HG02884 (cell line): ENCODE measurements around the gene NKAIN4.
"Not testable (repeated sequence)": the region's sequence is repeated elsewhere in the genome, so short reads cannot be mapped to it uniquely, and the experiment has no call there.

Experiments
- ATAC-seq: cut with Tn5 transposase; IDR thresholded peaks from one replicate; pipeline ENCODE4 v1.9.1; 2021; ENCODE audit warnings: mild to moderate bottlenecking, moderate library complexity; ENCODE audit not compliant: unreplicated experiment

The NKAIN4 gene

DNA sequence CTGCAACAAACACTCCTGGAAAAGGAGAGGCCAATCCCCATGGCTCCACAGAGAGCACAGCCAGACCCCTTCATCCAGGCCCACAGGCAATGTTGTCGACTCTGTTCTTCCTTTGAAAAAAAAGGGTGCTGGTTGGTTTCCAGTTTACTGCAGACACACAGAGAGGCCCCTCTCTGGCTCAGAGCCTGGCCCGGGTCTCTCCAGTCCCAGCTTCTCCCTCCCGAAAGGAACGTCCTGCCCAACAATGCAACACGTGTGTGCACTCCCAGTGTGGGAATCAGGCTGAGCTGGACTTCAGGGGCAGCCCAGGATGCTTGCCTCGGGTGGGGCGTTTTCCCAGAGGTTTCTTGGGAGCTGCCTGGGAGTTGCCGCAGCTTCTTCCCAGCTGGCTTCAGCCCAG lies 4.5 kb upstream of the NKAIN4 start:
- ATAC-seq: no peak

DNA sequence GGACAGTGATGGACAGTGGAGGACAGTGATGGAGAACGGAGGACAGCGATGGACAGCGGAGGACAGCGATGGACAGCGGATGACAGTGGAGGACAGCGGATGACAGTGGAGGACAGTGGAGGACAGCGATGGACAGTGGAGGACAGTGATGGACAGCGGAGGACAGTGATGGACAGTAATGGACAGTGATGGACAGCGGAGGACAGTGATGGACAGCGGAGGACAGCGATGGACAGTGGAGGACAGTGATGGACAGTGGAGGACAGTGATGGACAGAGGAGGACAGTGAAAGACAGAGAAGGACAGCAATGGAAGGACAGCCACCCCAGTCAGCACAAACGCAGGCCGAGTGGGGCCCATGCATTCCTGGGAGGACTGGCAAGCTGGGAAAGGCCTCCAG lies 3.4 kb upstream of the NKAIN4 start:
- no peak for ATAC-seq

DNA sequence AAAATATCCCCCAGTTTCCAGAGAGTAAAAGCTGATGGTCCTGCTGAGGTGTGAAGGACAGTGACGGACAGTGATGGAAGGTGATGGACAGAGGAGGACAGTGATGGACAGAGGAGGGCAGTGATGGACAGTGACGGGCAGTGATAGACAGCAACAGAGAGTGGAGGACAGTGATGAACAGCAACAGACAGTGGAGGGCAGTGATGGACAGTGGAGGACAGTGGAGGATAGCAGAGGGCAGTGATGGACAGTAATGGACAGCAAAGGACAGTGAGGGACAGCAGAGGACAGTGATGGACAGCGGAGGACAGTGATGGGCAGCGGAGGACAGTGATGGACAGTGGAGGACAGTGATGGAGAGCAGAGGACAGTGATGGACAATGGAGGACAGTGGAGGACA lies 2.7 kb upstream of the NKAIN4 start:
- no peak for ATAC-seq

DNA sequence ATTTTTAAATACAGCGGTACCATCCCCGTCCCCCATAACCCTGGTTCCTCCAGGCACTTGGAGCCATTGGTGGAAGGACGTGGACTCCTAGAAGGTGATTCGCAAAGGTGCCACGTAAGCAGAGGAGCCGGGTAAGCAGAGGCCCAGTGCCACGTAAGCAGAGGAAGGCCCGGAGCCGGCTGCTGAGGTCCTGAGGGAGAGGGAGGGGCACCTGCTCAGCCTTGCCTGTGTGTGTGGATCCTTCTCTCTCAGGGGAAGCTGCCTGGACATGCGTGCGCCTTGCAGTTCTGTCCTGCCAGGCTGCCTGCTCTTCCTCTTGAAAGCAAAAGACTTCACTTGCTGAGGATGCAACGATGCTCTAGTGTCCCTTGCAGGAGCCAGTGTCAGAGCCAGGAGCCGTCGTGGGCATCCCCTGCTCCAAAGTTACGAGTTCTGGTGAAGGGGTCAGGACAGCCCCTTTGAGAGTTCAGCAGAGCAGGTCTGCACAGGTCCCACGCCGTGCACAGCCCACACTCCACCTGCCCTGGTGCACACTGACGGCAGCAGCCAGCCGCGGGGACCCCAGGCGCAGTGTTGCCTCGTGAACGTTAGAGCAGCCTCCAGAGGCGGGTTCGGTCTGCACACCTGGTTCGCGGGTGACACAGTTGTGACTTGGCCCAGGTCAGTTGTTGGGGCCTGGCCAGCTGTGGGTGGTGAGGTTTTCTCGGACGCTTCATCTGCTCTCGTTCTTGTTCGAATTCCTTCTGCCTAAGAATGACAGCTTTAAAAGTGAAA lies 1.9 kb upstream of the NKAIN4 start:
- ATAC-seq: no peak

DNA sequence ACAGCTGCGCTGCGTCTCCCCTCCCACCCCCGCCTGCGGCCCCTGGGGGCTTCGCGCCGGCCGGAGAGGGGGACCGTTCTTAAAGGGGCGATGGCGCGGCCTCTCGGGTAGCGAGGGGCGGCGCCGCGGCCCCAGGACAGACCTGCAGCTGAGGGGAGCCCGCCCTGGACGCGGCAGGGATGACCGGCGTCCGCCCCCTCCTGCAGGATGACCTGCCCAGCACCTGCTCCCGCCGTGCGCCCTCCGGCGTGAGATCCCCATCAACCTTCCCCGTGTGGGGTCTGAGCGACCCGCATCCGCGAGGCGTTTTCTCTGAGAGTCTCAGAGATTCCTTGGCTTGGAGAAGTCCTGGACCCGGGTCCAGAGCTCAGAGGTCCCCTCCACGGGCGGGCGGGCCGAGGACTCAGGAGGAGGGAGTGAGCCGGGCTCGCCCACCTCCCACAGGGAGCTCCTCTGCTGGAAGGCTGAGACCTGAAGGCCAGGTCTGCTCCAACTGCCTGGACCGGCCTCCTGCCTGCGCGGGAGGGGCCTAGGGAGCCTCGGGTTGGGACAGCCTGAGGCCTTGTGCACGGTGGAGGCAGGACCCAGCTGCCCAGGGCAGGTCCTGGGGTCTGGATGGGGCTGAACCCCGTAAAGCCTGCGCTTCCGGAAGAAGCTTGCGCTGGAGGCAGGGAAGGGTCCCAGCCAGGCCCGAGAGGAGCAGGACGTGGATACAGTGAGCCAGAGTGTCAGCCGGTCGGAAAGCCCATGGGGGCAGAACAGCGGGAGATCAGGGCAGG lies 532 bp upstream of the NKAIN4 start:
- ATAC-seq: no peak

DNA sequence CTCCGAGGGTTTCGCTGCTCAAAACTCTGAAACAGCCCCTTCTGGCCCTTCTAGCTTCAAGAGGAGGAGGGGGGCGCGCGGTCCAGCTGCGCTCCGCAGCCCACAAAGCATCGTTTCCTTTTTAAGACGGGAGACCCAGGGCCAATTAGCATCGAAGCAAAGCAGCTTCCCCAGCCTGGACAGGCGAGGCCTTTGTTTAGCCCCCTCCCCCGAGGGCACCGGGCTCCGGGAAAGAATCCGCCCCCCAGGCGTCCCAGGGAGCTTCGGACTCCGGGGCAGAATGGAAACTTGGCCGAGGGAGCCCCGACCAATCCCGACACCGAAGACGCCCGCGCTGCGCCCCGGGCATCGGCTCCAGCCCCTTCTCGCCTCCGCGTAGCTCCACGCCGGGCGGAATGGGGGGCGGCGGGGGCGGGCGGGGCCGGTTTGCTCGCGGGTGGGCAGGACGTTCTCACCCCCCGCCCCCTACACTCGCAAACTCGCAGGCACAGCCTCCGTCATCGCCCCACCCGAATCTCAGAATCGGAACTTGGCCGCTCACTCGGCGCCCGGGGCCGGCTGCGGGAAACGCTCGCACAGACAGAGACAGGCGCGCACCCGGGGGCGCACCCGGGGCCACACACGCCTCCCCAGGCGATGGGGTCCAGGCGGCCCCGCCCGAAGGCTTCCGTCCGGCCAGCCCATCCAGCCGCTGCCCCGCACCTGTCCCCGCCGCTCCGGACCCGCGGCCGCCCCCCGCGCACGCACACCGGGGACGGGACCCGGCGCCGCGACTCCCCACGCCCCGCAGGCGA lies 628 bp downstream of the NKAIN4 start:
- no peak for ATAC-seq

DNA sequence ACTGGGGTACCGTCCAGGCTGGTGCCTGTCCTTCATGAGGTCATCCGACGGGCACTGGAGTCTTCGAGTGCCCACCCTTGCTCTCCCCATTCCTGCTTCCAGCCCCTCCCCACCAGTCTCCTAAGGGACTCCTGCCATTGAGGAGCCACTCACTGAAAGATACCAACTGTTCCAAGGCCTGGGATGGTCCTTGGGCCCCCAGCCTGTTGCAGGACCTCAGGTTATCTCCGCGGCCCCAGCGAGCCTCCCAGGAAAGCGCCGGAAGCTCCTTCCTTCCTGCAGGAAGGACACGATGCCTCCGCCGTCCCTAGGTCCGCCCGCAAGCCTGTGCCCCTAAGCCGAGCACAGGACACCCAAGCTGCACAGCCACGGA lies 1.2 kb downstream of the NKAIN4 start:
- no peak for ATAC-seq

DNA sequence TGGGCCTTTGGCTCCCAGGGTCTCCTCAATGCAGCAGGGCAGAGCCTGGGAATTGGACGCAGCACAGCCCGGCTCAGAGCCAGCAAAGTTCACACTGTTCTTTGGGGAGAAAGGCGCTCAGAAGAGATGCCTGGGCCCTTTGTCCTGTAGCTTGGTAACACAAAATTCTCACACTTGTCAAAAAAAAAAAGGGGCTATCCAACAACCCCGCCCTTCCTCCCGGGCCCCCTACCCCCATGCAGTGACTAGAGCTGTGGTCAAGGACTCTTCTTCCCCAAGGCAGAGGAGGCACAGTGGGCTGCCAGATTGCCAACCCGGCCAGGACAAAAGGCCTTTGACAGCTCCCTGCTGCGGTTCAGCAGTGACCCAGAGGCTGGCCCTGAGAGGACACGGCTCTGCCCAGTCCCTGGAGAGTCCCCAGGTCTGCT lies 2.0 kb downstream of the NKAIN4 start:
- no peak for ATAC-seq

DNA sequence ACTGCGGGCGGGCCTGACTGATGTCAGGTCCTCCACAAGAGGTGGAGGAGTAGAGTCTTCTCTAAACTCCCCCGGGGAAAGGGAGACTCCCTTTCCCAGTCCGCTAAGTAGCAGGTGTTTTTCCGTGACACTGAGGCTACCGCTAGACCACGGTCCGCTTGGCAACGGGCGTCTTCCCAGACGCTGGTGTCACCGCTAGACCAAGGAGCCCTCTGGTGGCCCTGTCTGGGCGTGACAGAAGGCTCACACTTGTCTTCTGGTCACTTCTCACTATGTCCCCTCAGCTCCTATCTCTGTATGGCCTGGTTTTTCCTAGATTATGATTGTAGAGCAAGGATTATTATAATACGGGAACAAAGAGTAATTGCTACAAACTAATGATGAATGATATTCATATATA lies 2.9 kb downstream of the NKAIN4 start:
- not testable (repeated sequence) for ATAC-seq

DNA sequence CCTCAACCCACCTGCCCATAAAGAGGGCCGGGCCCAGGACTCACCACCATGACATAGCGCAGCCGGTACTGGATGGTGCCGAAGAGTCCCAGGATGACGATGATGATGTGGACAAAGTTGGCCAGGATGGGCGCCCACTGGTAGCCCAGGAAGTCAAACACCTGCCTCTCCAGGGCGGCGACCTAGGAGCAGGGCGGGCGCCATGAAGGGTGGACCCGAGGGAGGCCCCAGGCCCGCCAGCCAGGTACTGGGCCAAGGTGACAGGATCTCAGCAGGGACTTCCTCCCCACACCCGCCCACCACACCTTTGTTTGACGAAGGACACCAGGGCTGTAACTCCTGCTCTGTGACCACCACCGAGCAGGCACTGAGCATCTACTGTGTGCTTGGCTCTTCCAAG lies 4.4 kb downstream of the NKAIN4 start:
- ATAC-seq: no peak

DNA sequence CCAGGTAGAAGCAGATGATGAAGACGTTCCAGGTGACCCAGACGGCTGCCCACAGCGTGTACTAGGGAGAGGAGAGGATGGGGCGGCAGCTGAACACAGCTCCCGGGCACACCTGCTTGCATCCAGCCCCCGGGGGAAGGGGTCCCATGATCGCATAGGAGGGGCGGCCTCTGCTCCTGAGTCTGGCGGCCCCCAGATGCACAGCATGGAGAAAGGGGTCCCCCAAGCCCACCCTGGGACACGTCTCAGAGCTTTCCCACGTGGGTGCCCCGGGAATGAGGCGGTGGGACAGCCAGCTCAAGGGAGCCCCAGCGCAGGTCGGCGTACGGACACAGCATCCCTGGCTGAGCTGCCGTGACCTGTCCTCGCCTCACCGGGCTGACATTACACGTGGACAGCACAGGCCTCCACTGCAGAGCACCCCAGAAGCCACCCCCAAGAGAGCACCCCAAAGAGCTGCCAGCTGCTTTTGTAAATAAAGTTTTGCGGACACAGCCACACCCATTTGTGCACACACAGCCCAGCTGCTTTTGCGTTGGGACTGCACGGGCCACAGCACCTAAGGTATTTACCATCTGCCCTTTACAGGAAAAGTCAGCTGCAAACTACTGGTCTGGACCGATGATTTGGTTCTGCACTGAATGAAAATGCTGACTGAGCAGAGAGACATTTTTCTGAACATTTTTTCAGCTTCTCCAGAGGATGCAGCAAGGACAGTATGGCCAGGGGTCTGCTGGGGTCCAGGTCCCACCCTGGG lies 5.2 kb downstream of the NKAIN4 start:
- no peak for ATAC-seq

DNA sequence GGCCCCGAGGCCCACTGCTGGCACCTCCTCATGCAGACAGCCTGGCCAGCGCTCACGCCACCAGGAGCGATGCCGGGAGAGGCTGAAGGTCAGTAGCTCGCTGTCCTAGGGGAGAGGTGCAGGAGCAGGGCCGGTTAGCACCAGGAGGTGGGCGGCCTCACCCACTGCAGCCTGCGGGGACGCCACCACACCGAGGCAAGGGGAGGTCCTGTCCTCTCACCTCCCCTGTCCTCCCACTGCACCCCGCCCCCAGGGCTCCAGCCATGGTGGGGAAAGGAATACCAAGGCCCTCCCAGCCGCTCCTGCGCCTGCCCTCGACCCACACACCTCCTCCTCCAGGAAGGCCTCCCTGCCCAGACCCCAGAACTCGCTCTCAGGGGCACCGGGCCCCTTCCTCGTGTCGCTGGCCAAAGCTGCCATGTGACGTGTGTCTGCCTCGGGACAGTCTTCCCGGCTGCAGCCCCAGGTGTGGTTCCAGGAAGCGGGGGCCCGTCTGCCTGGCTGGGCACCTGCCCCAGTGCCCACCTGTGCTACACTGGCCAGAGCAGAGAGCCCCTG lies 6.5 kb downstream of the NKAIN4 start:
- no peak for ATAC-seq

DNA sequence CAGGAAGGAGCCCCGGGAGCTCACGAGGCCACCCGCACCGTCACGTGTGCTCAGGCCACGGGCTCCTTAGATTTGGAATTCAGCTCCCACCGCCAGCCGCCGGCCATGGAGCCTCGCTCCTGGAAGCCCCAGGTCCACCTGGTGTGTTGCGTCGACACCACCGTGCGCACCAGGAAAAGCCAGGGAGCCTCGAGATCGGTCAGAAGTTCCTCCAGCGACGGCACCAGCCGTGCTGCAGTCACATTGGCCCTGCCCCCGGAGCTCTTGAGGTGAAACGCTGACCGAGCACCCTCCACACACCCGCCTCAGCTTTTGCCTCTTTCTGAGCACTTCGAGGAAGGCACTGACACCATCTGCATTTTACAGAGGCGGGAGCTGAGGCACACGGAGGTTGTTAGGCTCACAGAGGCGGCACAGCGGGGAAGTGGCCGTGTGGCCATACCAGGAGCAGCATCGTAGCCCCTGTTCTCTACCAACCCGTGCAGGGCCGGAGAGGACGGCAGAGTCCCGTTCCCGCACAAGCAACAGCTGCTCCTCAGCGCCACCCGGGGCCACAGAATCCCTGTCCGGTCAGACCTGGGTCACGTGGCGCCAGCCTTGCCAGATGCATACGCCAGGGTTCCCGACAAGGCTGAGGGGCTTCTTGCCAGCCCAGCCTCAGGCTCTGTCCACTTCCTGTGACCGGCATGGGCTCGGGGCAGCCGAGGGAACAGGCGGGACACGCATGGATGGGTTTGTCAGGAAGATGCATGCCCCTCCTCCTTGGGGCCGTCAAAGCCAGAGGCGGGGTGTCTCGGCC lies 7.6 kb downstream of the NKAIN4 start:
- ATAC-seq: no peak

DNA sequence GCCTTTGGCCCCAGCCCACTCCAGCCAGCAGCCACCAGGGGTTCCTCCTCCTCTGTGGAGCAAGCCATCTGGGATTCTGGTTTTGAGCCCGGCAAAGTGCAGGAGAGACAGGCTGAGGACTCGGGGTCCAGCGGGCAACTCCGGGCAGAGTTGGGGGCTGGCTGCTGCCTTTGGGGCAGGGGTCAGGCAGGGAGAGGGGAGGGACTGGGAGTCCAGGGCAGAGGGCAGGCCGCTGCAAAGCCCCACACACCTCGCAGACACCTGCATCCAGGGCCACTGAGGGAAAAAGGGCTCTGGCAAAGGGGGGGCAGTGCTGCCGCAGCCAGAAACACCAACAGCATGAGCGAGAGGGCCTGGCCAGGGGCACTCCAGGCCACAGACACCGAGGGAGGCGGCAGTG lies 9.8 kb downstream of the NKAIN4 start:
- ATAC-seq: no peak

DNA sequence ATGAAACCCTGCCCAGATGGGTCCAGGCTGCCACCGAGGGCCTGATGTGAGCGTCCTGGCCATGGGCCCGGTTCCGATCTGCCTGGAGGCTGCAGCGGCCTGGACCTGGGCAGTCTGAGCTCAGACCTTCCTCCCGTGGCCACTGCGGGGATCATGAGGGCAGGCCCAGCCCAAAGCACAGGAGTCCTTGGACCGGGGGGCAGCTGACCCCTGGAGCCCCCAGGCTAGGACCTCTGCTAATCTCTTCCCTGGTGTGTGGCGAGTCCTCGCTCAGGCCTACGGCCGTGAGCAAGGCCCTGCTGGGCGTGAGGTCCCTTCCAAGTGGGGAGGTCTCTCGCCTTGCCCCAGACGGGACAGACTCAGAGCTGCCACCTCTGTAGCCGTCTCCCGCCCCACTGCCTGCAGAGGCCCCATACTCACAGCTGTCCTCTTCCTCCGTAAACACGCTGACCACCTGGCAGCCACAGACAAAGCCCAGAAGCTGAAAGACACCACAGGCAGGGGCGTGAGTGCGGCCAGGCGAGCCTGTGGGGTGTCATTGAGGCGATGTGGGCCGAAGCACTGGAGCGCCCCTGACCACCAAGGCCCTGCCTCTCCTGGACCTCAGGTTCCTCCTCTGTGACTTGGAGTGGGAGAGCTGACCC lies 10.5 kb downstream of the NKAIN4 start:
- no peak for ATAC-seq

DNA sequence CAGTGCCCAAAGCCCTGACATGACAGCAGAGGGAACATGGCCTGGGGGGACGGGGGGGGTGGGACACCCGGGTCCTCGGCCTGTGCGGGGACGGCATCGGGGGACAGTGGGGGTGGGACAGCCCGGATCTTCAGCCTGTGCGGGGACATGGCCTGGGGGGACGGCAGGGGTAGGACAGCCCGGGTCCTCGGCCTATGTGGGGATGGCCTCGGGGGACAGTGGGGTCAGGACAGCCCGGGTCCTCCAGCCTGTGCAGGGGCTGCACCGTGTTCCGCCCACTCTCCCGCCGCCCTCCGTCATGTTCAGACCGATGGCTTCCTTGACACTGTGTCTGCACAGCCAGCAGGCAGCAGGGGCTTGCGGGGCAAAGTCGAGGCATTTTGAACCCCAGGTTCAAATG lies 11.5 kb downstream of the NKAIN4 start:
- no peak for ATAC-seq

DNA sequence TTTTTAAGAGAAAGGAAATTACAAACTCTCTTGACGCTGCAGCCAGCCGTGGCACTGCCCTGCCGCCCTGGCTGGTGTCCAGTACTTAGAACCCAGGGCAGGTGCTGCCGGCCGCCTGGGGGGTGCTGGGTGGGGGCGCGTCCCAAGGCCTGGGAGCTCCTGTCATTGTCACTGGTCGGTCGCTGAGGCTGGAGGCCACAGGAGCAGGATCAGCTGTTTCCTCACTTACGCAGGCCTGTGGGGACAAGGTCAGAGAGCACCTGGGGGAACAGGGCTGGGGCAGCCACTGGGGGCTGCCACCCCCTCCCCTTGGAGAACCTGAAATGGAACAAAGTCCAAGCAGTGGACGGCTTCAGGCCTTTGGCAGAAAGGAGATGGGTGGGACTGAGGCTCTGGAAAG lies 13.0 kb downstream of the NKAIN4 start:
- no peak for ATAC-seq

DNA sequence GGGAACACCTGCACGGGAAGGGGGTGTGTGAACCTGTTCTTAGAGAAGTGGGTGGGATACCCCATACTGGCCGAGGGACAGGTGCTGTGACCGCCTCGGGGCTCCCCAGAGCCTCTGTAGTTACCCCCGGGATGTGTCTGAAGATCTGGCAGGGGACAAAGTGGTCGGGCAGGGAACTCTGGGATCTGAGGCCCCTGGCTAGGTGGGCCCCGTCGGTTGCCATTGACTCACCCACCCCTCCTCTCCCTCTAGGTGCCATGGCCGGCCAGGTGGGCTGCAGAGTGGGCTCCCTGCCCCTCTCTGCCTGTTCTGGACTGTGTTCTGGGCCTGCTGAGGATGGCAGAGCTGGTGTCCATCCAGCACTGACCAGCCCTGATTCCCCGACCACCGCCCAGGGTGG lies 14.3 kb downstream of the NKAIN4 start:
- ATAC-seq: no peak

DNA sequence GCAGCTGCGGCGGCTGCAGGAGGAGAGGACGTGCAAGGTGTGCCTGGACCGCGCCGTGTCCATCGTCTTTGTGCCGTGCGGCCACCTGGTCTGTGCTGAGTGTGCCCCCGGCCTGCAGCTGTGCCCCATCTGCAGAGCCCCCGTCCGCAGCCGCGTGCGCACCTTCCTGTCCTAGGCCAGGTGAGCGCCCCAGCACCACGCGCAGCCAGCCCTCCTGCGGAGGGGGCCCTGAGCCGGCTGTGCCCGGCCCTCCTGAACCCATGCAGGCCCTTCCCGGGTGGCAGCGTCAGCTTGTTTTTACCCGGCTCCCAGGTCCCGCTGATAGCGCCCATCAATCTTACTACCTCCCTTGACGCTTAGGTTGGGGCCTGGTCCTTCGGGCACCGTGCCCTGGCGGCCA lies 14.8 kb downstream of the NKAIN4 start:
- ATAC-seq: no peak
